Bronchial epithelial cell (primary cell): ENCODE data around the gene SLIT3. TPM values are rescaled to one million over a fixed set of nuclear protein-coding genes. Genes with fewer than 3 reads are reported as not detected.

Experiments used
- DNase-seq: peaks from one replicate; pipeline ENCODE4 v3.0.0-alpha.2; 2010; ENCODE audit warnings: low read depth
- FAIRE-seq: peaks from 2 replicates; lab custom pipeline; 2011; peaks lifted over from hg19 to GRCh38; lab: Jason Lieb, UNC
- H3K27me3 ChIP-seq: 2 replicates; pipeline ENCODE4 v1.5.1; 2011; ENCODE audit warnings: low read length; ENCODE audit not compliant: control insufficient read depth, insufficient read depth
- H3K36me3 ChIP-seq: 2 replicates; pipeline ENCODE4 v1.5.1; 2011; ENCODE audit warnings: low read length; ENCODE audit not compliant: control insufficient read depth, insufficient read depth
- H3K4me3 ChIP-seq: 2 replicates; pipeline ENCODE4 v1.5.1; 2011; ENCODE audit warnings: mild to moderate bottlenecking, low read depth, low read length, control low read depth
- total RNA-seq: library from RNA; depleted of rRNA; stranded (reverse); fragments of >200 nt; gene quantifications from 2 replicates; pipeline ENCODE4 v1.2.1, GENCODE V29; 2014
- TF ChIP-seq, protein P1 (sequence below): IDR thresholded peaks from 2 replicates; pipeline ENCODE4 v1.5.1; 2011; ENCODE audit warnings: mild to moderate bottlenecking, moderate library complexity, low read length, control low read depth, inconsistent platforms; ENCODE audit not compliant: insufficient read depth, severe bottlenecking

SLIT3 gene
- total RNA-seq, 1 donor from 2014 or later: 0.79 TPM

DNA sequence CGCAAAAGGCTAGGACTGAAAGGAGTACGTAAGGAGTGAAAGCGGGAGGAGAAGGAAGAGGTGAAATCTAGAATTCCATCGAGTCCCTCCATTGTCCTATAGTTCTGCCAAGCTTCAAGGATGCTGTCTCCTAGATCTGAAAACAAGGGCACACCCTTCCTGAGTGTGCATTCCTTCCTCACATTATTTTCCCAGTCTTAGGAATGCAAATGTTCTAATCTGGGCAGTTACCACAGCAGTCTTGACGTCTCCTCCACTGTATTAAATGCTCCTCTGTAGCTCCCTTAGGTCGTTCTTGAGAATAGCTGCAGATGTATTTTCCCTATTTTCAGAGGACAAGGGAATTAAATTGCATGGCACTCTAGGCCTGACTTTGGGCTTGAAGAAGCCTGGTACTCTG is 127.6 kb downstream of the SLIT3 start:
- DNase-seq (no peak), FAIRE-seq (peak; percentile 83)
- Histone ChIP-seq H3K36me3 (no peaks in the 10 kb centered on the region), H3K4me3 (no peak overlapping the region), H3K27me3 (no peaks in the 10 kb centered on the region)
- TF ChIP-seq, protein P1, sequence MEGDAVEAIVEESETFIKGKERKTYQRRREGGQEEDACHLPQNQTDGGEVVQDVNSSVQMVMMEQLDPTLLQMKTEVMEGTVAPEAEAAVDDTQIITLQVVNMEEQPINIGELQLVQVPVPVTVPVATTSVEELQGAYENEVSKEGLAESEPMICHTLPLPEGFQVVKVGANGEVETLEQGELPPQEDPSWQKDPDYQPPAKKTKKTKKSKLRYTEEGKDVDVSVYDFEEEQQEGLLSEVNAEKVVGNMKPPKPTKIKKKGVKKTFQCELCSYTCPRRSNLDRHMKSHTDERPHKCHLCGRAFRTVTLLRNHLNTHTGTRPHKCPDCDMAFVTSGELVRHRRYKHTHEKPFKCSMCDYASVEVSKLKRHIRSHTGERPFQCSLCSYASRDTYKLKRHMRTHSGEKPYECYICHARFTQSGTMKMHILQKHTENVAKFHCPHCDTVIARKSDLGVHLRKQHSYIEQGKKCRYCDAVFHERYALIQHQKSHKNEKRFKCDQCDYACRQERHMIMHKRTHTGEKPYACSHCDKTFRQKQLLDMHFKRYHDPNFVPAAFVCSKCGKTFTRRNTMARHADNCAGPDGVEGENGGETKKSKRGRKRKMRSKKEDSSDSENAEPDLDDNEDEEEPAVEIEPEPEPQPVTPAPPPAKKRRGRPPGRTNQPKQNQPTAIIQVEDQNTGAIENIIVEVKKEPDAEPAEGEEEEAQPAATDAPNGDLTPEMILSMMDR: no peak

DNA sequence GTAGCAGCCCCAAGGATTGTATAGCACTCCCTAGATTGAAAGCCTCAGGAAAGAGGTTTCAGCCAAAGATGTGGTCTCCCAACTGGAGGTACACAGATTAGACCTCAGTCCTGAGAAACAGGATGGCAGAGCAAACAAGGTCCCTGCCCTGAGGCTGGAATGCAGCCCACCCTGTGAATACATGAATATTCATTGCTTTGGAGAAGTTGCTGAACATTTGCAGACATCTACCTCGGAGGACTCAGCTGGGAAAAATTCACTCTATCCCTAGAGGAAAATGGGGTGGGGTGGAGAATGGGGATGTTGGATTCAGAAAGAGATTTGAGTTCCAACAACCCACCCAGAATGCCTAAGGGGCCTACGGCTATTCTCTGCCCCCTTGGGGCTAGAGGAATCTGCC is 129.4 kb downstream of the SLIT3 start:
- FAIRE-seq (no peak), DNase-seq (no peak)
- Histone ChIP-seq H3K36me3 (no peaks in the 10 kb centered on the region), H3K4me3 (no peak overlapping the region), H3K27me3 (no peaks in the 10 kb centered on the region)
- TF ChIP-seq, protein P1: no peak

DNA sequence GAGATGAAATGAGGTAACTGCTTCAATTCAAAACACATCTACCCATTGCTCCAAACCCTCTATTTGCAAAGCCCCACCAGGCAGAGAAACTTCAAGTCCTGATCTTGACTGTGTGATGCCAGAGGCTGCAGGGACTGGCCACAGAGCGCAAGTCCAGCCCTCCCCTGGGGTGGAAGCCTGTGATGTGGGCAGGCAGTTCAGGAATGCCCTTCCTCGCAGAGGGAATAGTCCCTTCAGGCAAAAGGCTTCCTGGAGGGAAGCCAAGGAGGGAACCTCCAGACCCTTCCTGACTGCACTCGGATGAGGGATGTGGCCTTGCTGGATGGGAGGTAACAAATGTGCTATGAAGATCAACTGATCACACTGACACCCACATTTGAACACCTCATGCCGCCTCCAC is 131.2 kb downstream of the SLIT3 start:
- Histone ChIP-seq H3K36me3 (no peaks in the 10 kb centered on the region), H3K27me3 (no peaks in the 10 kb centered on the region), H3K4me3 (no peak overlapping the region)
- FAIRE-seq (peak; percentile 79), DNase-seq (no peak)
- TF ChIP-seq, protein P1: no peak

DNA sequence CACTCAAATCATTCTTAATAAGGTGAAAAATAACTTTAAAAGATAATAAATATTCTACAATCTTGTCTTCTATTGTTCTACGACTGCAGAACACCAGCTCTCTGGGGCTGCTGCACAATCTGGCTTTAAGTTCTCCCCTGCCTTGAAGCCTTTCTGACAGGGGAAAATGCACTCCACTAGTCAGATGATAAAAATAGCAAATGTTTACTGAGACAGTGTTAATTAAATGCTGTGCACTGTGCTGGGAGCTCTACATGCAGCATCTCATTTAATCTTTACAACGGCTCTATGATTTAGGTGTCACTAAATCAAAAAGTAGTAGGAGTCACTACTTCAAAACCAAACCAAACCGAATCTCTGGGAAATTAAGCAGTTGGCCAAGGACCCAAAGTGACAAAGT is 132.7 kb downstream of the SLIT3 start:
- Histone ChIP-seq H3K4me3 (no peak overlapping the region), H3K36me3 (no peaks in the 10 kb centered on the region), H3K27me3 (no peaks in the 10 kb centered on the region)
- no peak for FAIRE-seq
- TF ChIP-seq, protein P1: no peak
- DNase-seq: no peak

DNA sequence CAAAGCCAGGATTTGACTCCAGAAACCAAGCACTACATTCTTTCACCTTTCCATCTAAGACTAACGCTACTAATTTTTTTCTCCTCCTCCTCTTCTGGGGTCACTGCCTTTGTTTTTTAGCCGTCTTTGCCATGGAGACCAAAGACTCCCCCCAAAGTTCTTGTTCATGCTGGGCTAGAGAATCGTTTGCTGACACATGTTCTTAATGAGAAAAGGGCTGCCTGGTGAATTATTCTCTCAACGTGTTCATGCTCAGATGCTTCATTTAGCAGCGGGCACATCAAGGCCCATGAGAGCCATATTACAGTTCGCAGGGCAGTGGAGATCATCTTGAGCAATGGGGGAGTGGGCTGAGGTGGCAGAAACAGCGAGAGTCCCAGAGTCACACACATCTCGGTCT is 134.9 kb downstream of the SLIT3 start:
- TF ChIP-seq, protein P1: no peak
- FAIRE-seq (no peak), DNase-seq (no peak)
- no peak overlapping the region for H3K4me3 ChIP-seq
- H3K36me3 ChIP-seq: no peaks in the 10 kb centered on the region
- H3K27me3 ChIP-seq: no peaks in the 10 kb centered on the region

DNA sequence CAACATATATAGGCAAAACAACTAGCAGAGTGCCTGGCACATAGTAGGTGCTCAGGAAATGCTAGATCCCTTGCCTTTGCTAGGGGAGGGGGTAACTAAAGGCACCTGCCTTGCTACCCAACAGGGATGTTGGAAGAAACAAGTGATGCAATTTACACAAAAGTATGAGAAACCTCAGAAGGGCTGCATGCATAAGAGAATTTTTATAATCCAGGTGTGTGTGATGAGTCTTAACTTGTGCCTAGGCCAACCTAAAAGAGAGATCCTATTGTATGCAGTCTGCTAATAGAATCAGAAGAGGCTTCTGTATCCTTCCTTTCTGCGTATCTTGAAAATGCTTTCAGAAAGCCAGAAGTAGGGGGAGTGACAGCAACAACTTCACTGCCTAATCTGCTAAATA is 135.9 kb downstream of the SLIT3 start:
- FAIRE-seq: no peak

More for the DNA sequence above, 135.9 kb downstream of the SLIT3 start:
- H3K27me3 ChIP-seq: no peaks in the 10 kb centered on the region
- peak; percentile 48 for DNase-seq
- TF ChIP-seq, protein P1: no peak
- no peak overlapping the region for H3K4me3 ChIP-seq
- no peaks in the 10 kb centered on the region for H3K36me3 ChIP-seq
